ENCODE data around the gene KCNMA1. TPM values are rescaled to one million over a fixed set of nuclear protein-coding genes. Genes with fewer than 3 reads are reported as not detected.

Gene KCNMA1
- total and polyA plus RNA-seq, 7 donors, result 15.3 to 427 (median 256) TPM

GRCh38 chr10:77125231-77125630 lies 512.4 kb downstream of the KCNMA1 start:
- TF ChIP-seq POLR2AphosphoS5 (IDR thresholded peaks at IDR 0.05) (no peak), CTCF (IDR thresholded peaks at IDR 0.05) (no peak), EP300 (IDR thresholded peaks at IDR 0.05) (no peak), POLR2A (IDR thresholded peaks at IDR 0.05) (no peak)
- no peaks in the 10 kb centered on the region for H3K27me3 ChIP-seq
- peaks cover 0 to 19% (median 17%) of the 10 kb centered on the region in 4 donors for H3K4me1 ChIP-seq
- no peak for DNase-seq
- intact Hi-C loops (cut with DNase I), result no loop called here
- 91 to 95% methylated on average over 4 of the region's 4 CpGs for WGBS, 2 donors
- H3K36me3 ChIP-seq, result no peaks in the 10 kb centered on the region
- H3K27ac ChIP-seq, result no peak overlapping the region
- H3K9me3 ChIP-seq, result no peaks in the 10 kb centered on the region
- H3K4me3 ChIP-seq, result no peak overlapping the region

- WGBS, 2 donors, result 94 to 95% methylated on average over 5 of the region's 5 CpGs
- intact Hi-C loops (cut with DNase I), result no loop called here
- no peak for TF ChIP-seq EP300 (IDR thresholded peaks at IDR 0.05)
- TF ChIP-seq POLR2AphosphoS5 (IDR thresholded peaks at IDR 0.05), result no peak
- TF ChIP-seq POLR2A (IDR thresholded peaks at IDR 0.05), result no peak
- no peak for TF ChIP-seq CTCF (IDR thresholded peaks at IDR 0.05)
- no peak overlapping the region for H3K4me3 ChIP-seq
- H3K4me1 ChIP-seq, result peaks cover 0 to 36% (median 34%) of the 10 kb centered on the region in 4 donors
- H3K9me3 ChIP-seq, result no peaks in the 10 kb centered on the region
- no peaks in the 10 kb centered on the region for H3K36me3 ChIP-seq
- H3K27me3 ChIP-seq, result no peaks in the 10 kb centered on the region
- DNase-seq, result no peak
- H3K27ac ChIP-seq, result no peak overlapping the region
These were observed 514.3 kb downstream of the KCNMA1 start for GRCh38 chr10:77123330-77123729.

GRCh38 chr10:77121829-77122228 lies 515.8 kb downstream of the KCNMA1 start:
- H3K27me3 ChIP-seq, result no peaks in the 10 kb centered on the region
- intact Hi-C loops (cut with DNase I), result no loop called here
- H3K27ac ChIP-seq, result no peak overlapping the region
- H3K4me3 ChIP-seq, result no peak overlapping the region
- no peaks in the 10 kb centered on the region for H3K9me3 ChIP-seq
- no peak for DNase-seq
- H3K36me3 ChIP-seq, result no peaks in the 10 kb centered on the region
- 58 to 80% methylated on average over 10 of the region's 10 CpGs for WGBS, 2 donors
- TF ChIP-seq POLR2AphosphoS5 (IDR thresholded peaks at IDR 0.05), result no peak
- TF ChIP-seq CTCF (IDR thresholded peaks at IDR 0.05), result no peak
- no peak for TF ChIP-seq POLR2A (IDR thresholded peaks at IDR 0.05)
- no peak for TF ChIP-seq EP300 (IDR thresholded peaks at IDR 0.05)
- peaks cover 0 to 38% (median 34%) of the 10 kb centered on the region in 4 donors for H3K4me1 ChIP-seq

- no peaks in the 10 kb centered on the region for H3K27me3 ChIP-seq
- H3K27ac ChIP-seq, result peak overlapping the region in 2 of 4 donors; percentile 28 to 37
- TF ChIP-seq POLR2AphosphoS5 (IDR thresholded peaks at IDR 0.05) (peak; percentile 45 to 82 (median 66)), CTCF (IDR thresholded peaks at IDR 0.05) (no peak), EP300 (IDR thresholded peaks at IDR 0.05) (peak in 1 of 4 donors; percentile 26), POLR2A (IDR thresholded peaks at IDR 0.05) (no peak)
- H3K4me1 ChIP-seq, result peaks cover 0 to 38% (median 34%) of the 10 kb centered on the region in 4 donors
- H3K9me3 ChIP-seq, result no peaks in the 10 kb centered on the region
- intact Hi-C loops (cut with DNase I), result no loop called here
- H3K4me3 ChIP-seq, result no peak overlapping the region
- WGBS, 2 donors, result 63 to 76% methylated on average over 4 of the region's 4 CpGs
- no peak for DNase-seq
- H3K36me3 ChIP-seq, result no peaks in the 10 kb centered on the region
These were observed 516.8 kb downstream of the KCNMA1 start for GRCh38 chr10:77120666-77121376.
